ENCODE results near the gene AGPAT3.

GRCh38 chr21:43912910-43913309 is 47.9 kb downstream of the AGPAT3 start:
- no peak for TF ChIP-seq POLR2A (IDR thresholded peaks at IDR 0.05)
- TF ChIP-seq CTCF (IDR thresholded peaks at IDR 0.05), result no peak
